HCT116 (cell line): ENCODE results near the gene ATG14. TPM values are rescaled to one million over a fixed set of nuclear protein-coding genes. Genes with fewer than 3 reads are reported as not detected.

Experiments
- ATAC-seq: fragments of 200-7000 bp; cut with Tn5 transposase; 2 replicates; pipeline ENCODE4 v1.9.1; 2020; ENCODE audit warnings: mild to moderate bottlenecking, moderate library complexity
- BruUV-seq: library from RNA; stranded (reverse); fragments of 400-500 nt; replicated peaks from 2 replicates; lab custom pipeline; 2021; lab: Mats Ljungman, UMichigan
- CTCF ChIA-PET: fragments of 300-600 bp; sonication (Branson Sonifier 250); formaldehyde crosslinking; loops from one replicate; lab custom pipeline; 2021; ENCODE audit warnings: antibody characterized with exemption; lab: Charles Lee
- POLR2A ChIA-PET: fragments of 300-600, 350-600 bp; sonication (Branson Sonifier 250); formaldehyde crosslinking; loops from one replicate; lab custom pipeline; 2021; ENCODE audit warnings: antibody characterized with exemption; lab: Charles Lee
- RAD21 ChIA-PET, 2 experiments: fragments of 300-600 bp; sonication (Branson Sonifier 250); formaldehyde crosslinking; loops; one replicate each; lab custom pipeline; 2023; ENCODE audit warnings: low total read pairs in 2 of 2; ENCODE audit not compliant: uncharacterized antibody in 2 of 2, unreplicated experiment in 2 of 2, low non-redundant PET in 1 of 2; lab: Charles Lee
- DNase-seq: peaks from one replicate; pipeline ENCODE4 v3.0.0-alpha.2; 2010; ENCODE audit warnings: low read depth, low spot score
- H2AFZ ChIP-seq: fragments of 200-600 bp; shearing (Covaris generic), sonication (generic); 2 replicates; pipeline ENCODE4 v1.6.1; 2017; ENCODE audit warnings: low read depth, mixed run types, mixed read lengths, antibody characterized with exemption, low read length; ENCODE audit not compliant: poor library complexity, severe bottlenecking
- H3K27ac ChIP-seq: 2 replicates; pipeline ENCODE4 v1.5.1; 2012; ENCODE audit warnings: low read depth, low read length
- H3K27me3 ChIP-seq: fragments of 200-600 bp; sonication (generic); 2 replicates; pipeline ENCODE4 v1.6.1; 2016; ENCODE audit warnings: mixed run types, low read length, mixed read lengths; ENCODE audit not compliant: insufficient read depth
- H3K36me3 ChIP-seq, 2 experiments: fragments of 200-500 bp in 1 of 2; fragments of 200-600 bp in 1 of 2; sonication (Bioruptor generic) in 1 of 2; sonication (generic) in 1 of 2; 2 replicates each; pipeline versions ENCODE4 v1.5.1 to v1.6.1; 2014 to 2016; ENCODE audit warnings: low read length in 2 of 2, inconsistent platforms in 1 of 2, mixed read lengths in 1 of 2, mixed run types in 1 of 2; ENCODE audit not compliant: insufficient read depth in 2 of 2, control insufficient read depth in 1 of 2
- H3K4me1 ChIP-seq, 2 experiments: fragments of 200-600 bp in 1 of 2; sonication (generic) in 1 of 2; 2 replicates each; pipeline versions ENCODE4 v1.5.1 to v1.6.1; 2012 to 2017; ENCODE audit warnings: low read length in 2 of 2, inconsistent platforms in 1 of 2, mild to moderate bottlenecking in 1 of 2, mixed read lengths in 1 of 2, mixed run types in 1 of 2, moderate library complexity in 1 of 2; ENCODE audit not compliant: insufficient read depth in 2 of 2, control insufficient read depth in 1 of 2
- H3K4me2 ChIP-seq: fragments of 200-600 bp; sonication (generic); 2 replicates; pipeline ENCODE4 v1.6.1; 2017; ENCODE audit warnings: mixed run types, low read length, mixed read lengths
- H3K4me3 ChIP-seq, 2 experiments: fragments of 200-600 bp in 1 of 2; sonication (generic) in 1 of 2; replicated peaks in 1 of 2; 2 replicates each; pipeline ENCODE4 v1.5.1; 2011 to 2016; ENCODE audit warnings: low read length in 2 of 2, control low read depth in 1 of 2, low read depth in 1 of 2, mild to moderate bottlenecking in 1 of 2, mixed read lengths in 1 of 2, mixed run types in 1 of 2
- H3K79me2 ChIP-seq: fragments of 200-600 bp; sonication (generic); 2 replicates; pipeline ENCODE4 v1.6.1; 2017; ENCODE audit warnings: mild to moderate bottlenecking, mixed run types, low read length, moderate library complexity, mixed read lengths; ENCODE audit not compliant: insufficient read depth
- H3K9ac ChIP-seq: fragments of 200-600 bp; sonication (generic); 2 replicates; pipeline ENCODE4 v1.6.1; 2016; ENCODE audit warnings: low read length, mixed read lengths
- H3K9me2 ChIP-seq: fragments of 200-600 bp; sonication (generic), shearing (Covaris generic); 2 replicates; pipeline ENCODE4 v1.6.1; 2017; ENCODE audit warnings: mixed run types, mild to moderate bottlenecking, moderate library complexity; ENCODE audit not compliant: insufficient read depth
- H3K9me3 ChIP-seq, 2 experiments: fragments of 200-500 bp in 1 of 2; fragments of 200-600 bp in 1 of 2; sonication (Bioruptor generic) in 1 of 2; sonication (generic) in 1 of 2; 2 replicates each; pipeline ENCODE4 v1.6.1; 2014 to 2017; ENCODE audit warnings: low read length in 2 of 2, mixed read lengths in 2 of 2, inconsistent platforms in 1 of 2, low read depth in 1 of 2, mild to moderate bottlenecking in 1 of 2, mixed run types in 1 of 2, moderate library complexity in 1 of 2; ENCODE audit not compliant: control insufficient read depth in 1 of 2, insufficient read depth in 1 of 2
- H4K20me1 ChIP-seq: fragments of 200-600 bp; sonication (generic), shearing (Covaris generic); 2 replicates; pipeline ENCODE4 v1.6.1; 2017; ENCODE audit warnings: mixed run types, mild to moderate bottlenecking, moderate library complexity; ENCODE audit not compliant: insufficient read depth
- EGR1 ChIP-seq: IDR thresholded peaks from 2 replicates; pipeline ENCODE4 v1.6.1; 2012; ENCODE audit warnings: low read depth
- JUND ChIP-seq: IDR thresholded peaks from 2 replicates; pipeline ENCODE4 v1.6.1; 2012
- POLR2AphosphoS5 ChIP-seq: IDR thresholded peaks from 2 replicates; pipeline ENCODE4 v1.6.1; 2011; ENCODE audit warnings: mild to moderate bottlenecking, low read depth, low read length, moderate library complexity
- RAD21 ChIP-seq: IDR thresholded peaks from 2 replicates; pipeline ENCODE4 v1.6.1; 2012; ENCODE audit warnings: low read depth, mild to moderate bottlenecking
- REST ChIP-seq: IDR thresholded peaks from 2 replicates; pipeline ENCODE4 v1.6.1; 2012; ENCODE audit warnings: low read depth
- SP1 ChIP-seq: IDR thresholded peaks from 2 replicates; pipeline ENCODE4 v1.6.1; 2012; ENCODE audit warnings: low read depth
- ZBTB33 ChIP-seq: IDR thresholded peaks from 2 replicates; pipeline ENCODE4 v1.6.1; 2011; ENCODE audit warnings: mild to moderate bottlenecking, low read length, moderate library complexity; ENCODE audit not compliant: insufficient replicate concordance; ENCODE audit errors: extremely low read depth
- intact Hi-C: fragments of 100-400 bp; cut with micrococcal nuclease; formaldehyde crosslinking; loops from 2 replicates; pipeline ENCODE4 v1.10.0; 2022
- total RNA-seq: library from RNA; stranded (reverse); gene quantifications from one replicate; pipeline ENCODE4 v1.2.1, GENCODE V29; 2021; ENCODE audit not compliant: unreplicated experiment

Gene ATG14
- total RNA-seq, 1 experiment from 2014 or later = 9.9 TPM

DNA sequence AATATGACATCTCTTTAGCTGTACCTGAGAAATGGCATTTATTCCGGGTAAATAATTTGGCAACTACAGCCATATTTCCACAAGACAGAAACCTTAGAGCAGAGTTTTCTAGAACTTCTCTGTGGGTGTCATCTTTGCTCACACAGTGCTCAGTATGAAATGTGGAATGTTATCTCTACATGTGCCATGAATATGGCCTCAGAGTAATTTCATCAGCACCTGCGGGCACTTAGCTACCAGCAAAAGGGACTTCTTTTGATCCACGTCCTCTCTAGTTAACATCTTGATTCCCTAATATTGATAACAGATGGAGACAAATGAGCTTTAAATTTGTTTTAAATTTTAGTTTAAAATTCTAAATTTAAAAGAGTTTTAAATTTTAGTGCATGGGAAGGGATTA lies 2.9 kb upstream of the ATG14 start:
- Histone ChIP-seq H3K9me3 (no peaks in the 10 kb centered on the region), H3K4me1 (peaks cover 9 to 20% of the 10 kb centered on the region in 2 experiments), H3K27me3 (no peaks in the 10 kb centered on the region), H3K4me2 (no peak overlapping the region), H3K79me2 (peaks cover 20% of the 10 kb centered on the region), H3K9ac (no peak overlapping the region), H3K36me3 (no peaks in the 10 kb centered on the region), H3K9me2 (no peaks in the 10 kb centered on the region), H3K4me3 (no peak overlapping the region), H4K20me1 (no peaks in the 10 kb centered on the region), H3K27ac (no peak overlapping the region), H2AFZ (no peak overlapping the region)
- no peak for DNase-seq
- RAD21 ChIA-PET = no interaction called here
- POLR2A ChIA-PET = no interaction called here
- CTCF ChIA-PET = interaction anchor here (1.0 to 1.1 kb wide), 3 partner anchors 13 to 1068 kb away, joined by 3 to 6 read pairs (median 3); no protein-coding TSS in a partner anchor
- intact Hi-C loops = no loop called here
- no peak for ATAC-seq
- no TSS peak for BruUV-seq
- TF ChIP-seq ZBTB33 = no peak
- no peak for TF ChIP-seq SP1
- no peak for TF ChIP-seq JUND
- TF ChIP-seq RAD21 = no peak
- TF ChIP-seq EGR1 = no peak
- TF ChIP-seq POLR2AphosphoS5 = no peak
- TF ChIP-seq REST = no peak
